Glomerular visceral epithelial cell (primary cell): ENCODE measurements around the gene HOXC10.

Source experiments
- DNase-seq: peaks from one replicate; pipeline ENCODE4 v3.0.0-alpha.2; 2016; ENCODE audit errors: extremely low spot score

HOXC10 gene

GRCh38 chr12:53950789-53951576 lies 34.0 kb upstream of the HOXC10 start:
- no peak for DNase-seq

GRCh38 chr12:53951577-53952334 lies 33.2 kb upstream of the HOXC10 start:
- no peak for DNase-seq

- no peak for DNase-seq
These were observed 32.6 kb upstream of the HOXC10 start for GRCh38 chr12:53952335-53952694.

- peak; percentile 24 for DNase-seq
These were observed 31.8 kb upstream of the HOXC10 start for GRCh38 chr12:53952871-53953734.

- DNase-seq = no peak
These were observed 30.9 kb upstream of the HOXC10 start for GRCh38 chr12:53953831-53954693.

- no peak for DNase-seq
These were observed 30.3 kb upstream of the HOXC10 start, which contains the start of gene HOXC12 for GRCh38 chr12:53954694-53955035. HOXC12 (plus strand) TSS chr12:53954903; CDS start chr12:53954930, 27 bp downstream.

- no peak for DNase-seq
These were observed 29.7 kb upstream of the HOXC10 start for GRCh38 chr12:53955036-53955775.

GRCh38 chr12:53955776-53956250 lies 29.1 kb upstream of the HOXC10 start:
- no peak for DNase-seq

GRCh38 chr12:53956251-53956887 lies 28.6 kb upstream of the HOXC10 start:
- DNase-seq = no peak

- no peak for DNase-seq
These were observed 27.9 kb upstream of the HOXC10 start for GRCh38 chr12:53956914-53957536.

- no peak for DNase-seq
These were observed 26.8 kb upstream of the HOXC10 start for GRCh38 chr12:53958128-53958527.

GRCh38 chr12:53959314-53959713 lies 25.6 kb upstream of the HOXC10 start:
- no peak for DNase-seq

GRCh38 chr12:53960187-53961024 lies 24.5 kb upstream of the HOXC10 start:
- DNase-seq = no peak

GRCh38 chr12:53961025-53961761 lies 23.8 kb upstream of the HOXC10 start:
- no peak for DNase-seq

GRCh38 chr12:53963005-53963404 lies 21.9 kb upstream of the HOXC10 start:
- DNase-seq = no peak

- no peak for DNase-seq
These were observed 21.3 kb upstream of the HOXC10 start for GRCh38 chr12:53963434-53964314.

GRCh38 chr12:53964315-53964713 lies 20.6 kb upstream of the HOXC10 start:
- no peak for DNase-seq
